Chondrocyte (in vitro differentiated cells): ENCODE results near the gene MCTP2. TPM values are rescaled to one million over a fixed set of nuclear protein-coding genes. Genes with fewer than 3 reads are reported as not detected.

Source experiments
- DNase-seq: peaks from one replicate; pipeline ENCODE4 v3.0.0; 2021; ENCODE audit warnings: mixed read lengths, low spot score
- H3K27ac Mint-ChIP-seq: one replicate; pipeline ENCODE4 v1.8.0; 2021; ENCODE audit warnings: mild to moderate bottlenecking, moderate library complexity, mixed read lengths; ENCODE audit not compliant: unreplicated experiment
- H3K27me3 Mint-ChIP-seq: 2 replicates; pipeline ENCODE4 v1.8.0; 2021; ENCODE audit warnings: low read depth, mixed read lengths
- H3K36me3 Mint-ChIP-seq: 2 replicates; pipeline ENCODE4 v1.8.0; 2021; ENCODE audit warnings: low read depth, mixed read lengths
- H3K4me1 Mint-ChIP-seq: 2 replicates; pipeline ENCODE4 v1.8.0; 2021; ENCODE audit warnings: low read depth, mild to moderate bottlenecking, mixed read lengths
- H3K4me3 Mint-ChIP-seq: one replicate; pipeline ENCODE4 v1.8.0; 2021; ENCODE audit warnings: mild to moderate bottlenecking, moderate library complexity, mixed read lengths; ENCODE audit not compliant: unreplicated experiment
- H3K9me3 Mint-ChIP-seq: 2 replicates; pipeline ENCODE4 v1.8.0; 2021; ENCODE audit warnings: low read depth, mixed read lengths
- total RNA-seq: library from RNA; stranded (reverse); gene quantifications from 3 replicates; pipeline ENCODE4 v1.2.1, GENCODE V29; 2021
- TF ChIP-seq, protein P1 (sequence below): fragments of 200-600 bp; sonication (generic); IDR thresholded peaks from 2 replicates; pipeline ENCODE4 v1.5.0; 2021; ENCODE audit warnings: antibody characterized with exemption, mild to moderate bottlenecking, moderate library complexity

MCTP2 gene
- total RNA-seq, 1 donor from 2014 or later = 4.5 TPM

- Mint-ChIP-seq H3K4me1 (no peaks in the 10 kb centered on the region), H3K27me3 (no peaks in the 10 kb centered on the region), H3K9me3 (no peaks in the 10 kb centered on the region), H3K27ac (no peak overlapping the region), H3K4me3 (no peak overlapping the region), H3K36me3 (no peaks in the 10 kb centered on the region)
- DNase-seq = no peak
- TF ChIP-seq, protein P1, sequence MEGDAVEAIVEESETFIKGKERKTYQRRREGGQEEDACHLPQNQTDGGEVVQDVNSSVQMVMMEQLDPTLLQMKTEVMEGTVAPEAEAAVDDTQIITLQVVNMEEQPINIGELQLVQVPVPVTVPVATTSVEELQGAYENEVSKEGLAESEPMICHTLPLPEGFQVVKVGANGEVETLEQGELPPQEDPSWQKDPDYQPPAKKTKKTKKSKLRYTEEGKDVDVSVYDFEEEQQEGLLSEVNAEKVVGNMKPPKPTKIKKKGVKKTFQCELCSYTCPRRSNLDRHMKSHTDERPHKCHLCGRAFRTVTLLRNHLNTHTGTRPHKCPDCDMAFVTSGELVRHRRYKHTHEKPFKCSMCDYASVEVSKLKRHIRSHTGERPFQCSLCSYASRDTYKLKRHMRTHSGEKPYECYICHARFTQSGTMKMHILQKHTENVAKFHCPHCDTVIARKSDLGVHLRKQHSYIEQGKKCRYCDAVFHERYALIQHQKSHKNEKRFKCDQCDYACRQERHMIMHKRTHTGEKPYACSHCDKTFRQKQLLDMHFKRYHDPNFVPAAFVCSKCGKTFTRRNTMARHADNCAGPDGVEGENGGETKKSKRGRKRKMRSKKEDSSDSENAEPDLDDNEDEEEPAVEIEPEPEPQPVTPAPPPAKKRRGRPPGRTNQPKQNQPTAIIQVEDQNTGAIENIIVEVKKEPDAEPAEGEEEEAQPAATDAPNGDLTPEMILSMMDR = no peak
Measured at GRCh38 chr15:94296717-94297116, 65.4 kb downstream of the MCTP2 start.

GRCh38 chr15:94297558-94297957, 66.2 kb downstream of the MCTP2 start:
- Mint-ChIP-seq H3K27ac (no peak overlapping the region), H3K4me1 (no peaks in the 10 kb centered on the region), H3K9me3 (no peaks in the 10 kb centered on the region), H3K36me3 (no peaks in the 10 kb centered on the region), H3K4me3 (no peak overlapping the region), H3K27me3 (no peaks in the 10 kb centered on the region)
- no peak for DNase-seq
- TF ChIP-seq, protein P1 = no peak

GRCh38 chr15:94298364-94298763, 67.0 kb downstream of the MCTP2 start:
- Mint-ChIP-seq H3K36me3 (no peaks in the 10 kb centered on the region), H3K4me3 (no peak overlapping the region), H3K4me1 (no peaks in the 10 kb centered on the region), H3K9me3 (peaks cover 2% of the 10 kb centered on the region), H3K27me3 (no peaks in the 10 kb centered on the region), H3K27ac (no peak overlapping the region)
- TF ChIP-seq, protein P1 = no peak
- DNase-seq = no peak

- Mint-ChIP-seq H3K4me1 (no peaks in the 10 kb centered on the region), H3K27me3 (no peaks in the 10 kb centered on the region), H3K9me3 (peaks cover 2% of the 10 kb centered on the region), H3K36me3 (no peaks in the 10 kb centered on the region), H3K27ac (no peak overlapping the region), H3K4me3 (no peak overlapping the region)
- no peak for DNase-seq
- TF ChIP-seq, protein P1 = no peak
Measured at GRCh38 chr15:94300612-94301011, 69.3 kb downstream of the MCTP2 start.

DNA sequence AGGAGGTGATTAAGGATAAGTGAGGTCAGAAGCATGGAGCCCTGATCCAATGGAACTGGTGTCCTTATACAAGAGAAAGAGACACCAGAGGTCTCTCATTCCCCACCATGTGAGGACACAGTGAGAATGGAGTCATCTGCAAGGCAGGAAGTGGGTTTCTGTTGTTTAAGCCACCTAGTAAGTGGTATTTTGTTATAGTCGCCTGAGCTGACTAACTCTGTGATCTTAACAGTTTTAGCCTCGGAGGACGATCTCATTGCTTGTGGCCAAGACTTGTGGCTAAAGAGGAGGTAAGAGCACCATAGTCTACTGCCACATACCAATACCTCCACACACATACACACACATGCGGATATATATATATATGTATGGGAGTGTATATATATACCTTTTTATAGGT, 73.8 kb downstream of the MCTP2 start:
- Mint-ChIP-seq H3K4me1 (no peaks in the 10 kb centered on the region), H3K4me3 (no peak overlapping the region), H3K36me3 (no peaks in the 10 kb centered on the region), H3K27ac (no peak overlapping the region), H3K27me3 (no peaks in the 10 kb centered on the region), H3K9me3 (peaks cover 2% of the 10 kb centered on the region)
- TF ChIP-seq, protein P1 = no peak
- DNase-seq = no peak
